ENCODE measurements around the gene R3HDM2.
"Not testable (repeated sequence)": the region's sequence is repeated elsewhere in the genome, so short reads cannot be mapped to it uniquely, and the experiment has no call there.

Gene R3HDM2

DNA sequence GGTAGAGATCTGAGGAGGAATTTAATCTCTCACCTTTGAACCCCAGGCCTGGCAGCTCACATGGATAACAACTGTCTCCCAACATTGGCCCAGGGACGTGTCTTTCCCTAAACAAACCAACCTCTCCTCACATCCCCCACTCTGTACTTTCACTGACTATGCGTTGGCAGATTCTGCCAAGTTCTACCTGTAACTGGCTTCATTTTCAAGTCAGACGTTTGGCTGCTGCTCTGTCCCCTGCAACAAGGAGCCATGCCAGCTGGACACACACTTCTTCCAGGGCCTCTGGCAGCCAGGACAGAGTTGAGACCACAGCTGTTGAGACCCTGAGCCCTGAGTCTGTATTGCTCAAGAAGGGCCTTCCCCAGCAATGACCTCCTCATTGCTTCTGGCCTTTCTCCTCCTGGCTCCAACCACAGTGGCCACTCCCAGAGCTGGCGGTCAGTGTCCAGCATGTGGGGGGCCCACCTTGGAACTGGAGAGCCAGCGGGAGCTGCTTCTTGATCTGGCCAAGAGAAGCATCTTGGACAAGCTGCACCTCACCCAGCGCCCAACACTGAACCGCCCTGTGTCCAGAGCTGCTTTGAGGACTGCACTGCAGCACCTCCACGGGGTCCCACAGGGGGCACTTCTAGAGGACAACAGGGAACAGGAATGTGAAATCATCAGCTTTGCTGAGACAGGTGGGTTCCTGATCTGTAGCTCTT, 3.8 kb upstream of the R3HDM2 start, which contains the start of gene INHBC:
Gene INHBC (plus strand): TSS at position 268 of the 707 bp plus-strand sequence. CDS start 103 bp downstream, at position 371.
- H3K4me3 ChIP-seq (ENCODE audit: low read depth, low read length): no peak within 1 kb of the TSS
- DNase-seq (ENCODE audit: low read depth): no peak
- TF ChIP-seq, protein P1, sequence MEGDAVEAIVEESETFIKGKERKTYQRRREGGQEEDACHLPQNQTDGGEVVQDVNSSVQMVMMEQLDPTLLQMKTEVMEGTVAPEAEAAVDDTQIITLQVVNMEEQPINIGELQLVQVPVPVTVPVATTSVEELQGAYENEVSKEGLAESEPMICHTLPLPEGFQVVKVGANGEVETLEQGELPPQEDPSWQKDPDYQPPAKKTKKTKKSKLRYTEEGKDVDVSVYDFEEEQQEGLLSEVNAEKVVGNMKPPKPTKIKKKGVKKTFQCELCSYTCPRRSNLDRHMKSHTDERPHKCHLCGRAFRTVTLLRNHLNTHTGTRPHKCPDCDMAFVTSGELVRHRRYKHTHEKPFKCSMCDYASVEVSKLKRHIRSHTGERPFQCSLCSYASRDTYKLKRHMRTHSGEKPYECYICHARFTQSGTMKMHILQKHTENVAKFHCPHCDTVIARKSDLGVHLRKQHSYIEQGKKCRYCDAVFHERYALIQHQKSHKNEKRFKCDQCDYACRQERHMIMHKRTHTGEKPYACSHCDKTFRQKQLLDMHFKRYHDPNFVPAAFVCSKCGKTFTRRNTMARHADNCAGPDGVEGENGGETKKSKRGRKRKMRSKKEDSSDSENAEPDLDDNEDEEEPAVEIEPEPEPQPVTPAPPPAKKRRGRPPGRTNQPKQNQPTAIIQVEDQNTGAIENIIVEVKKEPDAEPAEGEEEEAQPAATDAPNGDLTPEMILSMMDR (IDR thresholded peaks at IDR 0.05; ENCODE audit: insufficient read depth, low read depth, low read length, missing control alignments): no peak

DNA sequence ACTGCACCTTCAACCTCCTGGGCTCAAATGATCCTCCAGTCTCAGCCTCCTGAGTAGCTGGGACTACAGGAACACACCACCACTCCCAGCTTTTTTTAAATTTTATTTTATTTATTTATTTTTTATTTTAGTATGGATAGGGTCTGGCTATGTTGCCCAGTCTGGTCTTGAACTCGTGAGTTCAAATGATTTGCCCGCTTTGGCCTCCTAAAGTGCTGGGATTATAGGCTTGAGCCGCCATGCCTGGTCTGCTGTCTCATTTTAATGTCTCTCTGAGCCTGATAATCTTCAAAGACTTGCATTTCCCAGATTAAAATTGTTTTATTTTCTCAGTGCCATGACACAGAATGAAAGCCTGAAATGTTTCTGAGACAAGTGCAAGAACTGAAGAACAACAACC, 2.5 kb upstream of the R3HDM2 start:
- TF ChIP-seq, protein P1 (IDR thresholded peaks at IDR 0.05; ENCODE audit: insufficient read depth, low read depth, low read length, missing control alignments): no peak
- no peak overlapping the region for H3K4me3 ChIP-seq (ENCODE audit: low read depth, low read length)
- no peak for DNase-seq (ENCODE audit: low read depth)

DNA sequence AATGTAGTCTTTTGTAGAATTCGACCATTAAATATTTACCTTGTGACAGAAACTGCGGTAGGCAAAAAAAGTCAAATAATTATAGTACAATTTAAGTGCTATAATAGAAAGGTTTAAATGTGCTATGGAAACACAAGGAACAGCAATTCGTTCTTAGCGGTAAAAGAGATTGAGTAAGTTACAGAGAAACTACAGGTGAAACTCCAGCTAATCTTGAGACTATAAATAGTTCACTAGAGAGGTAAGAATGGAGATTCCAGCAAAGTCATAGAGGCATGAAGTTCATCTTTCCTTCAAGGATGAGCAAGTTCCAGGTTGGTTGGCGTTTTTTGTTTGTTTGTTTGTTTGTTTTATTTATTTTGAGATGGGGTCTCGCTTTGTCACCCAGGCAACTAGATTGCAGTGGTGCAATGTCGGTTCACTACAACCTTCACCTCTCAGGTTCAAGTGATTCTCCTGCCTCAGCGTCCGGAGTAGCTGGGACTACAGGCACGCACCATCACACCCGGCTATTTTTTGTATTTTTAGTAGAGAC, 878 bp upstream of the R3HDM2 start:
- no peak for DNase-seq (ENCODE audit: low read depth)
- peak overlapping the region; percentile 96 for H3K4me3 ChIP-seq (ENCODE audit: low read depth, low read length)
- TF ChIP-seq, protein P1 (IDR thresholded peaks at IDR 0.05; ENCODE audit: insufficient read depth, low read depth, low read length, missing control alignments): no peak

DNA sequence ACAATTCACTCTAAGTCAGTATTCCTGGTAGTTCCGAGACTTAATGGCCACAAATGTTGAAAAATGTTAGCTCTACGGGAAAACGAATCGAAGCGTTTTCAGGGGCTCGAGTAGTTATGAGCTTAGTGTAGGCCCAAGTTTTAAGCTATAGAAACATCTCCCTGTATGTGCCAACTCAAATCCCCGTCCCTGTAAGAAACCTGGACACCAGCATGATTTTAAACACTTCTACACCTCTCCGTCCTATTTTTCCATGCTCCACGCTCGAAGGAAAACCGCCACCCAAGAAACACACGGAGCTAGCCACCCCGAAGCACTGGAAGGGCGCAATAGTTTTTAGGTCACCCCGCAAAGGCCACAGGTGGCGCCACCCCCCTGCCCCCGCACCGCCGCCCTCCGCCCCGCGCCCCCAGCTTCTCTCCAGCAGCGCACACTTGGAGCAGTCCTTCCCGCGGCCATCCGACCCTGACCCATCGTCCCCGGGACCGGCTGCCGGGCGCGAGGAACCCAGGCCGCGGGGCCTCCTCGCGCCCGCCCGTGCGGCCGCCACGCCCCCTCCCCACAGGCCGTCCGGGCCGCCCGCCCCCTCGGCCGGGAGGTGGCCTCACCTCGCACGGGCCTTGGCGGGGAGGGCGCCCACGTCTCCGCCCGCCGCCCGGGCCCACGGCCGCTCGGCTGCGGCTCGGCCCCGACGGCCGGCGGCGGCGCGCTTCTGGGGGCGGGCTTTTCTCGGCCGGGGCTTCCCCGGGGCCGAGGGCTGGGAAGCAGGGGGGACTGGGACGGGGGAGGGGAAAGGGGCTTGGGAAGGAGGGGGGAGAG, 522 bp downstream of the R3HDM2 start:
- DNase-seq (ENCODE audit: low read depth): no peak
- H3K4me3 ChIP-seq (ENCODE audit: low read depth, low read length): peak overlapping the region; percentile 96
- TF ChIP-seq, protein P1 (IDR thresholded peaks at IDR 0.05; ENCODE audit: insufficient read depth, low read depth, low read length, missing control alignments): peak; percentile 12

DNA sequence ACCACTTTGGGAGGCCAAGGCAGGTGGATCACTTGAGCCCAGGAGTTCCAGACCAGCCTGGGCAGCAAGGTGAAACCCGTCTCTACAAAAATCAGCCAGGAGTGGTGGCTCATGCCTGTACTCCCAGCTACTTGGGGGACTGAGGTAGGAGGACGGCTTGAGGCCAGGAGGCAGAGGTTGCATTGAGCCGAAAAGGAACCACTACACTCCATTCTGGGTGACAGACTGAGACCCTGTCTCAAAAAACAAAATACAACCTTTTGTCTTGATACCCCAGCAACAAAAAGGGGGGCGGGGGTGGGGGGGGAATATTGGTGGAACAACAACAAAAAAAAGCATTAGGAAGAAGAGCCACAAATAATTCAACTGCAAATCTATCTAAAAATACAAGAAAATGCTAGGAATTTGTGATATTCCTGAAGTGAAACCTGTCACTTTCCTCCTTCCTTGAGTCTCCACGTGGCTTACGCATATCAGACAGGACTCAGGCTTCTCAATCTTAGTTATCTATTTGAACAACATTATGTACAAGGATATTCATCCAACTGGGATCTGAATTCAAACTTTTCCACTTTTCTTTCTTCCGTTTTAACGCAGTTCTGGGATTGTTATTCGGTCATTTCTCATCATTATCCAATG, 1.3 kb downstream of the R3HDM2 start:
- DNase-seq (ENCODE audit: low read depth): peak; percentile 13
- TF ChIP-seq, protein P1 (IDR thresholded peaks at IDR 0.05; ENCODE audit: insufficient read depth, low read depth, low read length, missing control alignments): no peak
- H3K4me3 ChIP-seq (ENCODE audit: low read depth, low read length): peak overlapping the region; percentile 96

DNA sequence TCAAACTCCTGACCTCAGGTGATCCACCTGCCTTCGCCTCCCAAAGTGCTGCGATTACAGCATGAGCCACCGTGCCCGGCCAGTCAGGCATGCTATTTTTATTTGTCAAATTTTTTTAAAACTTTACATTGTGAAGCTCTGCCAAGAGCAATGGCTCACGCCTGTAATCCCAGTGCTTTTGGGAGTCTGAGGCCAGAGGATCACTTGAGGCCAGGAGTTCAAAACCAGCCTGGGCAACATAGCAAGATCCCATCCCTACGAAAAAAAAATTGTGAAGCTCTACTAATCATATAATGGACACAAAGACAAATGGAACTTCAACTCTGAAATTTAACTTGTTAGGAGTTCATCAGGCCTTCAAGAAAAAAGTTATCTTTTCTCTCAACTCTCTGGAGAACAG, 1.9 kb downstream of the R3HDM2 start:
- TF ChIP-seq, protein P1 (IDR thresholded peaks at IDR 0.05; ENCODE audit: insufficient read depth, low read depth, low read length, missing control alignments): no peak
- peak overlapping the region; percentile 96 for H3K4me3 ChIP-seq (ENCODE audit: low read depth, low read length)
- DNase-seq (ENCODE audit: low read depth): no peak

DNA sequence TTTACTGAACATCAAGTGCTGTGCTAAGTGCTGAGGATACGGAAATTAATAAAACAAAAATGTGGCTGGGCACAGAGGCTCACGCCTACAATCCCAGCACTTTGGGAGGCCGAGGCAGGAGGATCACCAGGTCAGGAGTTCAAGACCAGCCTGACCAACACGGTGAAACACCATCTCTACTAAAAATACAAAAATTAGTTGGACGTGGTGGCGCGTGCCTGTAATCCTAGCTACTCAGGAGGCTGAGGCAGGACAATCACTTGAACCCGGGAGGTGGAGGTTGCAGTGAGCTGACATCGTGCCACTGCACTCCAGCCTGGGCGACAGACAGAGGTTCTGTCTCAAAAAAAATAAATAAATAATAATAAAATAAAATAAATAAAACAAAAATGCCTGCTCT, 3.9 kb downstream of the R3HDM2 start:
- DNase-seq (ENCODE audit: low read depth); H3K4me3 ChIP-seq (ENCODE audit: low read depth, low read length): not testable (repeated sequence)

All from GM12865 (cell line).